Stimulated activated CD8-positive, alpha-beta memory T cell treated with anti-CD3 and anti-CD28 coated beads, Interleukin-7, amount 100 ng/mL, for 1 hour (primary cell): ENCODE results near the gene SDHC.
"Not testable (repeated sequence)": the region's sequence is repeated elsewhere in the genome, so short reads cannot be mapped to it uniquely, and the experiment has no call there.

Experiments
- DNase-seq, 2 donors: peaks; one replicate each; pipeline ENCODE4 v3.0.0-alpha.2; 2020; ENCODE audit warnings: low read depth in 2 of 2

SDHC gene

GRCh38 chr1:161311595-161312181, 2.5 kb upstream of the SDHC start:
- no peak for DNase-seq

GRCh38 chr1:161313554-161314200, 504 bp upstream of the SDHC start:
- no peak for DNase-seq

- DNase-seq, result not testable (repeated sequence)
Measured at GRCh38 chr1:161315841-161316674, 1.9 kb downstream of the SDHC start.

- DNase-seq, result no peak
Measured at GRCh38 chr1:161324020-161324419, 9.8 kb downstream of the SDHC start.

- no peak for DNase-seq
Measured at GRCh38 chr1:161330346-161330745, 16.2 kb downstream of the SDHC start.

- no peak for DNase-seq
Measured at GRCh38 chr1:161333166-161333565, 19.0 kb downstream of the SDHC start.

- DNase-seq, result no peak
Measured at GRCh38 chr1:161335796-161336195, 21.6 kb downstream of the SDHC start.

GRCh38 chr1:161342177-161342576, 28.0 kb downstream of the SDHC start:
- no peak for DNase-seq

GRCh38 chr1:161342821-161343220, 28.6 kb downstream of the SDHC start:
- DNase-seq, result no peak

- no peak for DNase-seq
Measured at GRCh38 chr1:161350671-161351070, 36.5 kb downstream of the SDHC start.

- no peak for DNase-seq
Measured at GRCh38 chr1:161351482-161351881, 37.3 kb downstream of the SDHC start.

- no peak for DNase-seq
Measured at GRCh38 chr1:161357073-161357472, 42.9 kb downstream of the SDHC start.

- no peak for DNase-seq
Measured at GRCh38 chr1:161359291-161359690, 45.1 kb downstream of the SDHC start.

- DNase-seq, result no peak
Measured at GRCh38 chr1:161364332-161364731, 50.2 kb downstream of the SDHC start.

GRCh38 chr1:161365207-161365606, 51.0 kb downstream of the SDHC start:
- no peak for DNase-seq

- DNase-seq, result no peak
Measured at GRCh38 chr1:161367684-161368400, 53.7 kb downstream of the SDHC start, which contains the start of gene CFAP126. TSS of gene CFAP126 (minus strand) at chr1:161367876. CDS start at chr1:161367868, 8 bp downstream.

- DNase-seq, result no peak
Measured at GRCh38 chr1:161373442-161373841, 59.3 kb downstream of the SDHC start.

- DNase-seq, result no peak
Measured at GRCh38 chr1:161374373-161374772, 60.2 kb downstream of the SDHC start.

GRCh38 chr1:161378014-161378413, 63.8 kb downstream of the SDHC start:
- DNase-seq, result no peak

- no peak for DNase-seq
Measured at GRCh38 chr1:161379071-161379470, 64.9 kb downstream of the SDHC start.

- no peak for DNase-seq
Measured at GRCh38 chr1:161381707-161382106, 67.5 kb downstream of the SDHC start.
